Natural killer cell (primary cell): Measurements from ENCODE around the gene CCNI2. TPM values are rescaled to one million over a fixed set of nuclear protein-coding genes. Genes with fewer than 3 reads are reported as not detected.

Source experiments
- ATAC-seq, 3 donors: fragments of 150-1000 bp in 2 of 3; fragments of 200-7000 bp in 1 of 3; cut with Tn5 transposase; 1 replicate in 1 of 3; 2 replicates in 2 of 3; pipeline ENCODE4 v1.10.0; 2021; ENCODE audit warnings: mild to moderate bottlenecking in 2 of 3, moderate library complexity in 2 of 3
- DNase-seq, 2 donors: peaks; one replicate each; pipeline versions ENCODE4 v3.0.0 to v3.0.0-alpha.2; 2013 to 2021; ENCODE audit warnings: mixed read lengths in 1 of 2
- H3K27ac ChIP-seq: one replicate; pipeline ENCODE4 v1.5.1; 2013; ENCODE audit warnings: mild to moderate bottlenecking, low read length
- H3K27me3 ChIP-seq: one replicate; pipeline ENCODE4 v1.6.1; 2013; ENCODE audit warnings: low read length; ENCODE audit not compliant: control insufficient read depth, insufficient read depth
- H3K36me3 ChIP-seq: one replicate; pipeline ENCODE4 v1.6.1; 2013; ENCODE audit warnings: low read length; ENCODE audit not compliant: control insufficient read depth, insufficient read depth
- H3K4me1 ChIP-seq: one replicate; pipeline ENCODE4 v1.6.1; 2013; ENCODE audit warnings: low read length; ENCODE audit not compliant: control insufficient read depth, insufficient read depth
- H3K4me3 ChIP-seq: one replicate; pipeline ENCODE4 v1.5.1; 2013; ENCODE audit warnings: low read length
- H3K9me3 ChIP-seq: one replicate; pipeline ENCODE4 v1.6.1; 2013; ENCODE audit warnings: low read length; ENCODE audit not compliant: control insufficient read depth, insufficient read depth
- H3K27ac Mint-ChIP-seq, 2 donors: one replicate each; pipeline ENCODE4 v1.8.0; 2022; ENCODE audit warnings: mild to moderate bottlenecking in 2 of 2, mixed read lengths in 2 of 2, moderate library complexity in 1 of 2
- H3K27me3 Mint-ChIP-seq, 2 donors: one replicate each; pipeline ENCODE4 v1.8.0; 2022; ENCODE audit warnings: low read depth in 2 of 2, mixed read lengths in 2 of 2
- H3K36me3 Mint-ChIP-seq: one replicate; pipeline ENCODE4 v1.8.0; 2022; ENCODE audit warnings: mixed read lengths
- H3K4me1 Mint-ChIP-seq, 2 donors: one replicate each; pipeline ENCODE4 v1.8.0; 2022; ENCODE audit warnings: mixed read lengths in 2 of 2
- H3K4me3 Mint-ChIP-seq: one replicate; pipeline ENCODE4 v1.8.0; 2022; ENCODE audit warnings: mild to moderate bottlenecking, moderate library complexity, mixed read lengths
- H3K9me3 Mint-ChIP-seq, 2 donors: one replicate each; pipeline ENCODE4 v1.8.0; 2022; ENCODE audit warnings: mixed read lengths in 2 of 2
- WGBS: methylation state at CpG from one replicate; pipeline ENCODE4 v1.1.7; 2013; ENCODE audit warnings: missing lambda C conversion rate; ENCODE audit not compliant: insufficient coverage; 5-methylcytosine and 5-hydroxymethylcytosine counted together
- intact Hi-C: fragments of 100-400 bp; cut with micrococcal nuclease; formaldehyde crosslinking; loops from one replicate; pipeline ENCODE4 v1.14.2; 2022
- total RNA-seq, 4 donors: library from RNA; stranded (reverse); fragments of 120-200 nt in 1 of 4; gene quantifications; one replicate each; pipeline versions ENCODE4 v1.2.3 to v1.2.4, GENCODE V29; 2013 to 2022
- TF ChIP-seq, protein P1 (sequence below): fragments of 200-600 bp; IDR thresholded peaks from one replicate; pipeline ENCODE4 v1.8.0; 2022; ENCODE audit warnings: antibody characterized with exemption

Gene CCNI2
- total RNA-seq, 3 donors from 2014 or later (not counting 1 experiment from before 2014, with no cell fraction given): 0.23 to 1.5 TPM; not detected in 1

GRCh38 chr5:132742158-132742557, 5.1 kb upstream of the CCNI2 start:
- no peaks in the 10 kb centered on the region for H3K9me3 ChIP-seq
- H3K4me1 ChIP-seq: peaks cover 11% of the 10 kb centered on the region
- peaks cover 31% of the 10 kb centered on the region for H3K27me3 ChIP-seq
- Mint-ChIP-seq H3K27me3 (peaks cover 41 to 54% of the 10 kb centered on the region in 2 donors), H3K4me1 (peaks cover 11 to 12% of the 10 kb centered on the region in 2 donors), H3K36me3 (no peaks in the 10 kb centered on the region), H3K27ac (no peak overlapping the region), H3K4me3 (no peak overlapping the region), H3K9me3 (no peaks in the 10 kb centered on the region)
- intact Hi-C loops: no loop called here
- H3K4me3 ChIP-seq: no peak overlapping the region
- H3K27ac ChIP-seq: no peak overlapping the region
- DNase-seq: no peak
- 100% methylated on average over 2 of the region's 2 CpGs for WGBS
- TF ChIP-seq, protein P1, sequence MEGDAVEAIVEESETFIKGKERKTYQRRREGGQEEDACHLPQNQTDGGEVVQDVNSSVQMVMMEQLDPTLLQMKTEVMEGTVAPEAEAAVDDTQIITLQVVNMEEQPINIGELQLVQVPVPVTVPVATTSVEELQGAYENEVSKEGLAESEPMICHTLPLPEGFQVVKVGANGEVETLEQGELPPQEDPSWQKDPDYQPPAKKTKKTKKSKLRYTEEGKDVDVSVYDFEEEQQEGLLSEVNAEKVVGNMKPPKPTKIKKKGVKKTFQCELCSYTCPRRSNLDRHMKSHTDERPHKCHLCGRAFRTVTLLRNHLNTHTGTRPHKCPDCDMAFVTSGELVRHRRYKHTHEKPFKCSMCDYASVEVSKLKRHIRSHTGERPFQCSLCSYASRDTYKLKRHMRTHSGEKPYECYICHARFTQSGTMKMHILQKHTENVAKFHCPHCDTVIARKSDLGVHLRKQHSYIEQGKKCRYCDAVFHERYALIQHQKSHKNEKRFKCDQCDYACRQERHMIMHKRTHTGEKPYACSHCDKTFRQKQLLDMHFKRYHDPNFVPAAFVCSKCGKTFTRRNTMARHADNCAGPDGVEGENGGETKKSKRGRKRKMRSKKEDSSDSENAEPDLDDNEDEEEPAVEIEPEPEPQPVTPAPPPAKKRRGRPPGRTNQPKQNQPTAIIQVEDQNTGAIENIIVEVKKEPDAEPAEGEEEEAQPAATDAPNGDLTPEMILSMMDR: no peak
- ATAC-seq: no peak
- no peaks in the 10 kb centered on the region for H3K36me3 ChIP-seq

GRCh38 chr5:132742626-132743025, 4.6 kb upstream of the CCNI2 start:
- H3K4me3 ChIP-seq: no peak overlapping the region
- Mint-ChIP-seq H3K27me3 (peaks cover 41 to 54% of the 10 kb centered on the region in 2 donors), H3K27ac (no peak overlapping the region), H3K4me1 (peaks cover 7 to 9% of the 10 kb centered on the region in 2 donors), H3K36me3 (no peaks in the 10 kb centered on the region), H3K4me3 (no peak overlapping the region), H3K9me3 (no peaks in the 10 kb centered on the region)
- peaks cover 11% of the 10 kb centered on the region for H3K4me1 ChIP-seq
- WGBS: 100% methylated on average over 4 of the region's 5 CpGs
- peaks cover 33% of the 10 kb centered on the region for H3K27me3 ChIP-seq
- intact Hi-C loops: no loop called here
- H3K27ac ChIP-seq: no peak overlapping the region
- H3K9me3 ChIP-seq: no peaks in the 10 kb centered on the region
- no peaks in the 10 kb centered on the region for H3K36me3 ChIP-seq
- ATAC-seq (no peak), DNase-seq (no peak)
- TF ChIP-seq, protein P1: no peak

DNA sequence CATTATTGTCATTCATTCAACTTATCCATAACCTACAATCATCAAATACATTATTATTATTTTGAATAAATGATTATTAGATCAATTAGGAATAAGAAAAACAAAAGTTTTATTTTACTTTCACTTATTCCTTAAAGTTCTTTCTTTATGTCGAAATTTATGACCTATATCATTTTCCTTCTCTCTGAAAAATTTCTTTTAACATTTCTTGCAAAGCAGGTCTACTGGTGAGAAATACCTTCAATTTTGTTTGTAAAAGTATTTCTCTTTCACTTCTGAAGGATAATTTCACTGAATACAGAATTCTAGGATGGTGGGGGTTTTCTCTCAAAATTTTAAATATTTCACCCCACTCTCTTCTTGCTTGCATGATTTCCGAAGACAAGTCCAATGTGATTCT, 2.6 kb upstream of the CCNI2 start:
- Mint-ChIP-seq H3K36me3 (no peaks in the 10 kb centered on the region), H3K9me3 (no peaks in the 10 kb centered on the region), H3K27me3 (peaks cover 44 to 45% of the 10 kb centered on the region in 2 donors), H3K27ac (no peak overlapping the region), H3K4me3 (no peak overlapping the region), H3K4me1 (no peaks in the 10 kb centered on the region)
- no peak for ATAC-seq
- H3K4me3 ChIP-seq: no peak overlapping the region
- peaks cover 9% of the 10 kb centered on the region for H3K4me1 ChIP-seq
- H3K9me3 ChIP-seq: no peaks in the 10 kb centered on the region
- no peak for DNase-seq
- 86% methylated on average over 1 of the region's 2 CpGs for WGBS
- H3K27ac ChIP-seq: no peak overlapping the region
- intact Hi-C loops: no loop called here
- H3K27me3 ChIP-seq: peaks cover 29% of the 10 kb centered on the region
- TF ChIP-seq, protein P1: no peak
- no peaks in the 10 kb centered on the region for H3K36me3 ChIP-seq

- WGBS: 29% methylated on average over 1 of the region's 3 CpGs
- H3K36me3 Mint-ChIP-seq: no peaks in the 10 kb centered on the region
- TF ChIP-seq, protein P1: no peak
- DNase-seq (no peak), ATAC-seq (no peak)
- H3K36me3 ChIP-seq: no peaks in the 10 kb centered on the region
- no peaks in the 10 kb centered on the region for H3K9me3 Mint-ChIP-seq
- H3K9me3 ChIP-seq: no peaks in the 10 kb centered on the region
- peak overlapping the region; percentile 82 for H3K4me3 Mint-ChIP-seq
- intact Hi-C loops: no loop called here
- H3K4me1 ChIP-seq: peaks cover 9% of the 10 kb centered on the region
- no peaks in the 10 kb centered on the region for H3K4me1 Mint-ChIP-seq
- peaks cover 28% of the 10 kb centered on the region for H3K27me3 ChIP-seq
- H3K27ac ChIP-seq: no peak overlapping the region
- peaks cover 35 to 39% of the 10 kb centered on the region in 2 donors for H3K27me3 Mint-ChIP-seq
- no peak overlapping the region for H3K27ac Mint-ChIP-seq
- peak overlapping the region; percentile 3 for H3K4me3 ChIP-seq
Observed at GRCh38 chr5:132746592-132746953, 653 bp upstream of the CCNI2 start.
